Smooth muscle cell of the brain vasculature (primary cell): ENCODE results near the gene TEX13B.
"Not testable (repeated sequence)": the region's sequence is repeated elsewhere in the genome, so short reads cannot be mapped to it uniquely, and the experiment has no call there.

Experiments
- DNase-seq: peaks from one replicate; pipeline ENCODE4 v3.0.0-alpha.2; 2012; ENCODE audit warnings: low read depth, low spot score

The TEX13B gene

GRCh38 chrX:107982356-107982755 lies at the start of gene TEX13B:
TSS of gene TEX13B (minus strand) at chrX:107982370. CDS start at chrX:107982127, 243 bp downstream.
- DNase-seq, result no peak

GRCh38 chrX:108029928-108030711 lies 48.0 kb upstream of the TEX13B start:
- DNase-seq, result no peak

GRCh38 chrX:108028854-108029253 lies 46.7 kb upstream of the TEX13B start:
- DNase-seq, result no peak

GRCh38 chrX:108025954-108026600 lies 43.9 kb upstream of the TEX13B start:
- DNase-seq, result no peak

- no peak for DNase-seq
Measured at GRCh38 chrX:108025376-108025775, 43.2 kb upstream of the TEX13B start.

GRCh38 chrX:108022491-108023089 lies 40.4 kb upstream of the TEX13B start:
- no peak for DNase-seq

GRCh38 chrX:108020631-108021030 lies 38.5 kb upstream of the TEX13B start:
- DNase-seq, result no peak

GRCh38 chrX:108019382-108019875 lies 37.3 kb upstream of the TEX13B start:
- DNase-seq, result no peak

- DNase-seq, result no peak
Measured at GRCh38 chrX:108018656-108019381, 36.6 kb upstream of the TEX13B start.

- no peak for DNase-seq
Measured at GRCh38 chrX:108001218-108001814, 19.1 kb upstream of the TEX13B start.

GRCh38 chrX:108000751-108001150 lies 18.6 kb upstream of the TEX13B start:
- no peak for DNase-seq

GRCh38 chrX:107996124-107996523 lies 14.0 kb upstream of the TEX13B start:
- no peak for DNase-seq

- DNase-seq, result no peak
Measured at GRCh38 chrX:107985033-107985432, 2.9 kb upstream of the TEX13B start.

GRCh38 chrX:107979534-107979933 lies 2.6 kb downstream of the TEX13B start:
- no peak for DNase-seq

- DNase-seq, result no peak
Measured at GRCh38 chrX:107978707-107979307, 3.4 kb downstream of the TEX13B start.

- no peak for DNase-seq
Measured at GRCh38 chrX:107978071-107978470, 4.1 kb downstream of the TEX13B start.

GRCh38 chrX:107971636-107972035 lies 10.5 kb downstream of the TEX13B start:
- no peak for DNase-seq

- DNase-seq, result no peak
Measured at GRCh38 chrX:107970073-107970472, 12.1 kb downstream of the TEX13B start.

GRCh38 chrX:107968623-107969022 lies 13.5 kb downstream of the TEX13B start:
- DNase-seq, result no peak

GRCh38 chrX:107955337-107955736 lies 26.8 kb downstream of the TEX13B start:
- not testable (repeated sequence) for DNase-seq

GRCh38 chrX:107940095-107940494 lies 42.1 kb downstream of the TEX13B start:
- no peak for DNase-seq
